Activated T-cell treated with anti-CD3 and anti-CD28 coated beads, Interleukin-2, amount 50 U/mL, for 24 hours (primary cell): ENCODE measurements around the gene DCUN1D2.

Experiments
- DNase-seq: peaks from one replicate; pipeline ENCODE4 v3.0.0-alpha.2; 2020
- H3K27ac Mint-ChIP-seq: 2 replicates; pipeline ENCODE4 v1.8.0; 2020; ENCODE audit warnings: mild to moderate bottlenecking, mixed read lengths
- H3K27me3 Mint-ChIP-seq: 2 replicates; pipeline ENCODE4 v1.8.0; 2020; ENCODE audit warnings: mixed read lengths
- H3K36me3 Mint-ChIP-seq: 2 replicates; pipeline ENCODE4 v1.8.0; 2020; ENCODE audit warnings: low read depth, mixed read lengths
- H3K4me1 Mint-ChIP-seq: 2 replicates; pipeline ENCODE4 v1.8.0; 2020; ENCODE audit warnings: low read depth, mixed read lengths
- H3K4me3 Mint-ChIP-seq: 2 replicates; pipeline ENCODE4 v1.8.0; 2020; ENCODE audit warnings: mild to moderate bottlenecking, moderate library complexity, mixed read lengths
- H3K9me3 Mint-ChIP-seq: 2 replicates; pipeline ENCODE4 v1.8.0; 2020; ENCODE audit warnings: mixed read lengths

DCUN1D2 gene

GRCh38 chr13:113507505-113508345, 17.2 kb upstream of the DCUN1D2 start:
- no peaks in the 10 kb centered on the region for H3K27me3 Mint-ChIP-seq
- no peak overlapping the region for H3K4me3 Mint-ChIP-seq
- H3K36me3 Mint-ChIP-seq: peaks cover 49% of the 10 kb centered on the region
- no peak overlapping the region for H3K27ac Mint-ChIP-seq
- no peak for DNase-seq
- no peaks in the 10 kb centered on the region for H3K4me1 Mint-ChIP-seq
- H3K9me3 Mint-ChIP-seq: no peaks in the 10 kb centered on the region

- no peaks in the 10 kb centered on the region for H3K4me1 Mint-ChIP-seq
- peaks cover 55% of the 10 kb centered on the region for H3K36me3 Mint-ChIP-seq
- H3K9me3 Mint-ChIP-seq: no peaks in the 10 kb centered on the region
- no peaks in the 10 kb centered on the region for H3K27me3 Mint-ChIP-seq
- H3K27ac Mint-ChIP-seq: no peak overlapping the region
- no peak overlapping the region for H3K4me3 Mint-ChIP-seq
- DNase-seq: no peak
These were observed 16.4 kb upstream of the DCUN1D2 start for GRCh38 chr13:113506871-113507388.

- DNase-seq: no peak
- H3K9me3 Mint-ChIP-seq: no peaks in the 10 kb centered on the region
- no peaks in the 10 kb centered on the region for H3K27me3 Mint-ChIP-seq
- peaks cover 57% of the 10 kb centered on the region for H3K36me3 Mint-ChIP-seq
- no peak overlapping the region for H3K4me3 Mint-ChIP-seq
- no peak overlapping the region for H3K27ac Mint-ChIP-seq
- no peaks in the 10 kb centered on the region for H3K4me1 Mint-ChIP-seq
These were observed 15.6 kb upstream of the DCUN1D2 start for GRCh38 chr13:113506025-113506685.

- Mint-ChIP-seq H3K4me3 (no peak overlapping the region), H3K27ac (no peak overlapping the region), H3K9me3 (no peaks in the 10 kb centered on the region), H3K4me1 (no peaks in the 10 kb centered on the region), H3K27me3 (no peaks in the 10 kb centered on the region), H3K36me3 (peaks cover 70% of the 10 kb centered on the region)
- DNase-seq: no peak
These were observed 12.2 kb upstream of the DCUN1D2 start for GRCh38 chr13:113502686-113503085.

- Mint-ChIP-seq H3K4me1 (peaks cover 11% of the 10 kb centered on the region), H3K9me3 (no peaks in the 10 kb centered on the region), H3K36me3 (peaks cover 82% of the 10 kb centered on the region), H3K4me3 (no peak overlapping the region), H3K27me3 (no peaks in the 10 kb centered on the region), H3K27ac (no peak overlapping the region)
- DNase-seq: no peak
These were observed 10.2 kb upstream of the DCUN1D2 start for GRCh38 chr13:113500530-113501265.

- H3K27ac Mint-ChIP-seq: no peak overlapping the region
- no peak overlapping the region for H3K4me3 Mint-ChIP-seq
- H3K9me3 Mint-ChIP-seq: no peaks in the 10 kb centered on the region
- H3K36me3 Mint-ChIP-seq: peaks cover 82% of the 10 kb centered on the region
- no peak for DNase-seq
- no peaks in the 10 kb centered on the region for H3K27me3 Mint-ChIP-seq
- peaks cover 18% of the 10 kb centered on the region for H3K4me1 Mint-ChIP-seq
These were observed 9.4 kb upstream of the DCUN1D2 start for GRCh38 chr13:113499936-113500335.

GRCh38 chr13:113498905-113499304, 8.4 kb upstream of the DCUN1D2 start:
- H3K4me1 Mint-ChIP-seq: peaks cover 23% of the 10 kb centered on the region

GRCh38 chr13:113497217-113497616, 6.7 kb upstream of the DCUN1D2 start:
- H3K4me1 Mint-ChIP-seq: peaks cover 38% of the 10 kb centered on the region
- H3K9me3 Mint-ChIP-seq: no peaks in the 10 kb centered on the region
- no peak overlapping the region for H3K27ac Mint-ChIP-seq
- no peak for DNase-seq
- H3K27me3 Mint-ChIP-seq: no peaks in the 10 kb centered on the region
- no peak overlapping the region for H3K4me3 Mint-ChIP-seq
- H3K36me3 Mint-ChIP-seq: peaks cover 64% of the 10 kb centered on the region

More at GRCh38 chr13:113498905-113499304, 8.4 kb upstream of the DCUN1D2 start:
- Mint-ChIP-seq H3K27ac (no peak overlapping the region), H3K4me3 (no peak overlapping the region), H3K9me3 (no peaks in the 10 kb centered on the region), H3K36me3 (peaks cover 73% of the 10 kb centered on the region), H3K27me3 (no peaks in the 10 kb centered on the region)
- no peak for DNase-seq

GRCh38 chr13:113495494-113496210, 5.1 kb upstream of the DCUN1D2 start:
- peak overlapping the region; percentile 0 for H3K27ac Mint-ChIP-seq
- peaks cover 49% of the 10 kb centered on the region for H3K36me3 Mint-ChIP-seq
- no peak for DNase-seq
- H3K4me3 Mint-ChIP-seq: no peak overlapping the region
- no peaks in the 10 kb centered on the region for H3K27me3 Mint-ChIP-seq
- no peaks in the 10 kb centered on the region for H3K9me3 Mint-ChIP-seq
- H3K4me1 Mint-ChIP-seq: peaks cover 44% of the 10 kb centered on the region

GRCh38 chr13:113493315-113493951, 2.9 kb upstream of the DCUN1D2 start:
- H3K27me3 Mint-ChIP-seq: no peaks in the 10 kb centered on the region
- peaks cover 38% of the 10 kb centered on the region for H3K36me3 Mint-ChIP-seq
- H3K27ac Mint-ChIP-seq: peak overlapping the region; percentile 86
- H3K9me3 Mint-ChIP-seq: no peaks in the 10 kb centered on the region
- H3K4me1 Mint-ChIP-seq: peaks cover 59% of the 10 kb centered on the region
- no peak for DNase-seq
- H3K4me3 Mint-ChIP-seq: peak overlapping the region; percentile 30

- peak overlapping the region; percentile 64 for H3K27ac Mint-ChIP-seq
These were observed 1.5 kb upstream of the DCUN1D2 start for GRCh38 chr13:113491982-113492381.

GRCh38 chr13:113491418-113491883, 940 bp upstream of the DCUN1D2 start:
- peak overlapping the region; percentile 74 for H3K4me3 Mint-ChIP-seq
- peak overlapping the region; percentile 64 for H3K27ac Mint-ChIP-seq
- peak; percentile 33 for DNase-seq
- H3K9me3 Mint-ChIP-seq: no peaks in the 10 kb centered on the region
- no peaks in the 10 kb centered on the region for H3K27me3 Mint-ChIP-seq
- peaks cover 39% of the 10 kb centered on the region for H3K36me3 Mint-ChIP-seq
- peaks cover 72% of the 10 kb centered on the region for H3K4me1 Mint-ChIP-seq

More at GRCh38 chr13:113491982-113492381, 1.5 kb upstream of the DCUN1D2 start:
- Mint-ChIP-seq H3K36me3 (peaks cover 40% of the 10 kb centered on the region), H3K4me3 (peak overlapping the region; percentile 74), H3K4me1 (peaks cover 72% of the 10 kb centered on the region), H3K9me3 (no peaks in the 10 kb centered on the region), H3K27me3 (no peaks in the 10 kb centered on the region)
- DNase-seq: no peak
